Natural killer cell (primary cell): ENCODE measurements around the gene PCBP4. TPM values are rescaled to one million over a fixed set of nuclear protein-coding genes. Genes with fewer than 3 reads are reported as not detected.

Experiments used
- ATAC-seq, 3 donors: fragments of 150-1000 bp in 2 of 3; fragments of 200-7000 bp in 1 of 3; cut with Tn5 transposase; 1 replicate in 1 of 3; 2 replicates in 2 of 3; pipeline ENCODE4 v1.10.0; 2021; ENCODE audit warnings: mild to moderate bottlenecking in 2 of 3, moderate library complexity in 2 of 3
- DNase-seq, 2 donors: peaks; one replicate each; pipeline versions ENCODE4 v3.0.0 to v3.0.0-alpha.2; 2013 to 2021; ENCODE audit warnings: mixed read lengths in 1 of 2
- H3K27ac ChIP-seq: one replicate; pipeline ENCODE4 v1.5.1; 2013; ENCODE audit warnings: mild to moderate bottlenecking, low read length
- H3K27me3 ChIP-seq: one replicate; pipeline ENCODE4 v1.6.1; 2013; ENCODE audit warnings: low read length; ENCODE audit not compliant: control insufficient read depth, insufficient read depth
- H3K36me3 ChIP-seq: one replicate; pipeline ENCODE4 v1.6.1; 2013; ENCODE audit warnings: low read length; ENCODE audit not compliant: control insufficient read depth, insufficient read depth
- H3K4me1 ChIP-seq: one replicate; pipeline ENCODE4 v1.6.1; 2013; ENCODE audit warnings: low read length; ENCODE audit not compliant: control insufficient read depth, insufficient read depth
- H3K4me3 ChIP-seq: one replicate; pipeline ENCODE4 v1.5.1; 2013; ENCODE audit warnings: low read length
- H3K9me3 ChIP-seq: one replicate; pipeline ENCODE4 v1.6.1; 2013; ENCODE audit warnings: low read length; ENCODE audit not compliant: control insufficient read depth, insufficient read depth
- H3K27ac Mint-ChIP-seq, 2 donors: one replicate each; pipeline ENCODE4 v1.8.0; 2022; ENCODE audit warnings: mild to moderate bottlenecking in 2 of 2, mixed read lengths in 2 of 2, moderate library complexity in 1 of 2
- H3K27me3 Mint-ChIP-seq, 2 donors: one replicate each; pipeline ENCODE4 v1.8.0; 2022; ENCODE audit warnings: low read depth in 2 of 2, mixed read lengths in 2 of 2
- H3K36me3 Mint-ChIP-seq: one replicate; pipeline ENCODE4 v1.8.0; 2022; ENCODE audit warnings: mixed read lengths
- H3K4me1 Mint-ChIP-seq, 2 donors: one replicate each; pipeline ENCODE4 v1.8.0; 2022; ENCODE audit warnings: mixed read lengths in 2 of 2
- H3K4me3 Mint-ChIP-seq: one replicate; pipeline ENCODE4 v1.8.0; 2022; ENCODE audit warnings: mild to moderate bottlenecking, moderate library complexity, mixed read lengths
- H3K9me3 Mint-ChIP-seq, 2 donors: one replicate each; pipeline ENCODE4 v1.8.0; 2022; ENCODE audit warnings: mixed read lengths in 2 of 2
- CTCF ChIP-seq: fragments of 200-600 bp; IDR thresholded peaks from one replicate; pipeline ENCODE4 v1.8.0; 2022; ENCODE audit warnings: antibody characterized with exemption
- WGBS: methylation state at CpG from one replicate; pipeline ENCODE4 v1.1.7; 2013; ENCODE audit warnings: missing lambda C conversion rate; ENCODE audit not compliant: insufficient coverage; 5-methylcytosine and 5-hydroxymethylcytosine counted together
- intact Hi-C: fragments of 100-400 bp; cut with micrococcal nuclease; formaldehyde crosslinking; loops from one replicate; pipeline ENCODE4 v1.14.2; 2022
- total RNA-seq, 4 donors: library from RNA; stranded (reverse); fragments of 120-200 nt in 1 of 4; gene quantifications; one replicate each; pipeline versions ENCODE4 v1.2.3 to v1.2.4, GENCODE V29; 2013 to 2022

PCBP4 gene
- total RNA-seq, 3 donors from 2014 or later (not counting 1 experiment from before 2014, with no cell fraction given) = 15.0 to 24.7 (median 18.4) TPM

- whole genome bisulfite sequencing = 82% methylated on average over 15 of the region's 15 CpGs
These were observed 21.3 kb upstream of the PCBP4 start for GRCh38 chr3:51988286-51989146.

GRCh38 chr3:51987568-51987967 lies 20.3 kb upstream of the PCBP4 start:
- intact Hi-C loops = no loop called here
- no peak overlapping the region for H3K27ac ChIP-seq
- Mint-ChIP-seq H3K9me3 (no peaks in the 10 kb centered on the region), H3K4me3 (no peak overlapping the region), H3K27me3 (no peaks in the 10 kb centered on the region), H3K36me3 (no peaks in the 10 kb centered on the region), H3K27ac (peak overlapping the region in 1 of 2 donors; percentile 46), H3K4me1 (peaks cover 13 to 28% of the 10 kb centered on the region in 2 donors)
- no peak for TF ChIP-seq CTCF
- peaks cover 3% of the 10 kb centered on the region for H3K36me3 ChIP-seq
- no peak overlapping the region for H3K4me3 ChIP-seq
- WGBS = 95% methylated on average over 7 of the region's 7 CpGs
- no peak for ATAC-seq
- DNase-seq = no peak
- H3K9me3 ChIP-seq = no peaks in the 10 kb centered on the region
- peaks cover 13% of the 10 kb centered on the region for H3K4me1 ChIP-seq
- no peaks in the 10 kb centered on the region for H3K27me3 ChIP-seq

More at GRCh38 chr3:51988286-51989146, 21.3 kb upstream of the PCBP4 start:
- Mint-ChIP-seq H3K27ac (peak overlapping the region in 1 of 2 donors; percentile 46), H3K4me3 (no peak overlapping the region), H3K27me3 (no peaks in the 10 kb centered on the region), H3K9me3 (no peaks in the 10 kb centered on the region), H3K36me3 (no peaks in the 10 kb centered on the region), H3K4me1 (peaks cover 8 to 22% of the 10 kb centered on the region in 2 donors)
- no peak for TF ChIP-seq CTCF
- ATAC-seq = no peak
- Histone ChIP-seq H3K36me3 (peaks cover 9% of the 10 kb centered on the region), H3K27me3 (no peaks in the 10 kb centered on the region), H3K4me1 (peaks cover 6% of the 10 kb centered on the region), H3K9me3 (no peaks in the 10 kb centered on the region), H3K27ac (no peak overlapping the region), H3K4me3 (no peak overlapping the region)
- intact Hi-C loops = no loop called here
- DNase-seq = no peak

- Histone ChIP-seq H3K4me1 (peaks cover 26% of the 10 kb centered on the region), H3K4me3 (no peak overlapping the region), H3K36me3 (no peaks in the 10 kb centered on the region), H3K27ac (no peak overlapping the region), H3K27me3 (no peaks in the 10 kb centered on the region), H3K9me3 (no peaks in the 10 kb centered on the region)
- Mint-ChIP-seq H3K27me3 (no peaks in the 10 kb centered on the region), H3K9me3 (no peaks in the 10 kb centered on the region), H3K36me3 (no peaks in the 10 kb centered on the region), H3K27ac (no peak overlapping the region), H3K4me3 (no peak overlapping the region), H3K4me1 (peaks cover 14 to 31% of the 10 kb centered on the region in 2 donors)
- ATAC-seq (no peak), DNase-seq (no peak)
- no peak for TF ChIP-seq CTCF
- intact Hi-C loops = no loop called here
- WGBS = 95% methylated on average over 12 of the region's 12 CpGs
These were observed 19.0 kb upstream of the PCBP4 start for GRCh38 chr3:51986010-51986947.
